Adrenal gland (tissue), 12 donors: ENCODE data around the gene C6orf52. TPM values are rescaled to one million over a fixed set of nuclear protein-coding genes. Genes with fewer than 3 reads are reported as not detected.

Source experiments
- DNase-seq, 7 donors: peaks; one replicate each; pipeline ENCODE4 v3.0.0-alpha.2; 2019 to 2020
- H3K27ac ChIP-seq, 5 donors: fragments of 200-600 bp; sonication (generic) in 4 of 5; 1 replicate in 3 of 5; 2 replicates in 2 of 5; pipeline versions ENCODE4 v1.5.1 to v1.8.0; 2016 to 2020; ENCODE audit warnings: mild to moderate bottlenecking in 1 of 5
- H3K27me3 ChIP-seq: fragments of 200-600 bp; 2 replicates; pipeline ENCODE4 v1.8.0; 2021
- H3K36me3 ChIP-seq, 2 donors: fragments of 200-600 bp; replicated peaks in 1 of 2; 1 replicate in 1 of 2; 2 replicates in 1 of 2; pipeline versions ENCODE4 v1.5.1 to v1.8.0; 2018 to 2022
- H3K4me1 ChIP-seq, 2 donors: fragments of 200-600 bp; replicated peaks in 1 of 2; 1 replicate in 1 of 2; 2 replicates in 1 of 2; pipeline versions ENCODE4 v1.5.1 to v1.8.0; 2018 to 2021
- H3K4me3 ChIP-seq, 4 donors: fragments of 200-600 bp; sonication (generic) in 3 of 4; one replicate each; pipeline ENCODE4 v1.5.1; 2016 to 2018
- H3K9me3 ChIP-seq, 3 donors: fragments of 200-600 bp; sonication (generic) in 1 of 3; replicated peaks in 1 of 3; 1 replicate in 2 of 3; 2 replicates in 1 of 3; pipeline versions ENCODE4 v1.5.1 to v1.8.0; 2016 to 2021
- POLR2A ChIP-seq, 2 donors: fragments of 450-650 bp; IDR thresholded peaks; one replicate each; pipeline ENCODE4 v1.6.1; 2017; ENCODE audit warnings: antibody characterized with exemption in 2 of 2, mild to moderate bottlenecking in 2 of 2, moderate library complexity in 1 of 2
- WGBS, 4 donors: extraction: QIAGEN DNeasy Blood & Tissue Kit in 2 of 4; methylation state at CpG; one replicate each; pipeline versions ENCODE4 v1.1.5 to v1.1.7; 2013 to 2017; 5-methylcytosine and 5-hydroxymethylcytosine counted together
- intact Hi-C, 2 donors: fragments of 100-400 bp; cut with DNase I; formaldehyde crosslinking; loops; one replicate each; pipeline versions ENCODE4 v1.14.1 to v1.15.0; 2022 to 2023
- polyA plus RNA-seq, 3 donors: library from polyadenylated mRNA; stranded (reverse); fragments of 200-250 nt in 2 of 3; fragments of 350-450 nt in 1 of 3; fragmentation: Illumina TruSeq in 1 of 3; extraction: RNeasy Lipid Tissue Mini Kit (QIAGEN cat#74804) in 1 of 3; gene quantifications; one replicate each; pipeline ENCODE4 v1.2.3, GENCODE V29; 2013 to 2014
- total RNA-seq, 9 donors: library from RNA; depleted of rRNA in 4 of 9; stranded (reverse); fragments of >200 nt in 4 of 9; fragments of 120-200 nt in 1 of 9; fragmentation: NEBNext Ultra II Directional in 1 of 9; extraction: Animal tissue kit (Norgen Biotek cat#: 25700) in 1 of 9; gene quantifications; one replicate each; pipeline versions ENCODE4 v1.1.0 to v1.2.4, GENCODE V29; 2013 to 2023
- TF ChIP-seq, protein P1 (sequence below), 6 experiments: fragments of 450-650 bp in 4 of 6; fragments of 200-600 bp in 2 of 6; sonication (generic) in 1 of 6; IDR thresholded peaks; 1 replicate in 5 of 6; 2 replicates in 1 of 6; pipeline versions ENCODE4 v1.5.1 to v1.8.0; 2016 to 2021; ENCODE audit warnings: antibody characterized with exemption in 6 of 6, mild to moderate bottlenecking in 2 of 6, moderate library complexity in 1 of 6
- donor health status: healthy with polysubstance abuse.
- donor health status: Bipolar disorder and iron deficiency.
- donor health status: DM: yes; HTN: yes; CAD: no.
- donor health status: DM: no; HTN: no; CAD: no.
- donor health status: DM: no; HTN: no; CAD: no.
- donor health status: DM: yes; HTN: yes; CAD: no.

The C6orf52 gene
- total and polyA plus RNA-seq, 12 donors = 0.96 to 5.5 (median 2.8) TPM; not detected in 3

- no peak overlapping the region for H3K4me3 ChIP-seq
- no peaks in the 10 kb centered on the region for H3K9me3 ChIP-seq
- H3K4me1 ChIP-seq = no peaks in the 10 kb centered on the region
- no peak overlapping the region for H3K27ac ChIP-seq
- DNase-seq = no peak
- no peaks in the 10 kb centered on the region for H3K36me3 ChIP-seq
- no peaks in the 10 kb centered on the region for H3K27me3 ChIP-seq
- TF ChIP-seq POLR2A (IDR thresholded peaks at IDR 0.05) = no peak
- TF ChIP-seq, protein P1, sequence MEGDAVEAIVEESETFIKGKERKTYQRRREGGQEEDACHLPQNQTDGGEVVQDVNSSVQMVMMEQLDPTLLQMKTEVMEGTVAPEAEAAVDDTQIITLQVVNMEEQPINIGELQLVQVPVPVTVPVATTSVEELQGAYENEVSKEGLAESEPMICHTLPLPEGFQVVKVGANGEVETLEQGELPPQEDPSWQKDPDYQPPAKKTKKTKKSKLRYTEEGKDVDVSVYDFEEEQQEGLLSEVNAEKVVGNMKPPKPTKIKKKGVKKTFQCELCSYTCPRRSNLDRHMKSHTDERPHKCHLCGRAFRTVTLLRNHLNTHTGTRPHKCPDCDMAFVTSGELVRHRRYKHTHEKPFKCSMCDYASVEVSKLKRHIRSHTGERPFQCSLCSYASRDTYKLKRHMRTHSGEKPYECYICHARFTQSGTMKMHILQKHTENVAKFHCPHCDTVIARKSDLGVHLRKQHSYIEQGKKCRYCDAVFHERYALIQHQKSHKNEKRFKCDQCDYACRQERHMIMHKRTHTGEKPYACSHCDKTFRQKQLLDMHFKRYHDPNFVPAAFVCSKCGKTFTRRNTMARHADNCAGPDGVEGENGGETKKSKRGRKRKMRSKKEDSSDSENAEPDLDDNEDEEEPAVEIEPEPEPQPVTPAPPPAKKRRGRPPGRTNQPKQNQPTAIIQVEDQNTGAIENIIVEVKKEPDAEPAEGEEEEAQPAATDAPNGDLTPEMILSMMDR (IDR thresholded peaks at IDR 0.05) = no peak
- intact Hi-C loops = no loop called here
These were observed 11.9 kb downstream of the C6orf52 start for GRCh38 chr6:10682355-10682988.

DNA sequence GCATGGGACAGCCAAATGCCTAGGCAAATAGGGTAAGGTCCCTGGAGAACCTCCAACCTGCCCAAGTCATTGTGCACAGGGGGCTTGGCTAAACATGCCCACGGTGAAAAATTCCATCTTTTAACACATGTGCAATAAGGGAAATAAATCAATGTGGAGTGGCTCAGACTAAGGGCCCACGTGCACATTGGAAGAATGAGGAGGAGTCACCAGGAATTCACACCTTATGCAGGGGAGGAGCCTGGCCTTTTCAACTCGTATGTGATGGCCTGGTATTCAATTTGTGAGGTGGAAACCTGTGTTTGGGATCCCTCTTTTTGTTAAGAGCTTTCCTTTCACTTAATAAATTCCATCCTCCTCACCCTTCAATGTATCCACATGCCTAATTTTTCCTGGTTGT lies 12.6 kb downstream of the C6orf52 start:
- 52 to 61% (median 58%) methylated on average over 3 of the region's 3 CpGs for WGBS, 4 donors
- Histone ChIP-seq H3K27ac (no peak overlapping the region), H3K27me3 (no peaks in the 10 kb centered on the region), H3K9me3 (no peaks in the 10 kb centered on the region), H3K4me3 (no peak overlapping the region), H3K36me3 (no peaks in the 10 kb centered on the region), H3K4me1 (no peaks in the 10 kb centered on the region)
- DNase-seq = no peak
- intact Hi-C loops = no loop called here
- no peak for TF ChIP-seq POLR2A (IDR thresholded peaks at IDR 0.05)
- TF ChIP-seq, protein P1 (IDR thresholded peaks at IDR 0.05) = no peak

DNA sequence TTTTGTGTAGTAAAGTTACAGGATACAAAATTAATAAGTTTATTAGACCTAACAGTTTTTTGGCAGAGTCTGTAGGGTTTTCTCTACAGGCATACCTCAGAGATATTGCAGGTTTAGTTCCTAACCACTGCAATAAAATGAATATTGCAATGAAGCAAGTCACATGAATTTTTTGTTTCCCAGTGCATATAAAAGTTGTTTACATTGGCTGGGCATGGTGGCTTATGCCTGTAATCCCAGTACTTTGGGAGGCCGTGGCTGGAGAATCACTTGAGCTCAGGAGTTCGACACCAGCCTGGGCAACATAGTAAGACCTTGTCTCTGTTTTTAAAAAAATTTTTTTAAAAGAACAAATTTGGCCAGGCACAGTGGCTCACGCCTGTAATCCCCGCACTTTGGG lies 16.0 kb downstream of the C6orf52 start:
- Histone ChIP-seq H3K36me3 (no peaks in the 10 kb centered on the region), H3K27me3 (no peaks in the 10 kb centered on the region), H3K4me1 (no peaks in the 10 kb centered on the region), H3K9me3 (no peaks in the 10 kb centered on the region), H3K27ac (no peak overlapping the region), H3K4me3 (no peak overlapping the region)
- DNase-seq = no peak
- TF ChIP-seq, protein P1 (IDR thresholded peaks at IDR 0.05) = no peak
- no peak for TF ChIP-seq POLR2A (IDR thresholded peaks at IDR 0.05)
- intact Hi-C loops = no loop called here
- 85 to 90% (median 87%) methylated on average over 4 of the region's 4 CpGs for WGBS, 4 donors

- H3K27ac ChIP-seq = no peak overlapping the region
- H3K27me3 ChIP-seq = no peaks in the 10 kb centered on the region
- 90 to 97% (median 92%) methylated on average over 7 of the region's 7 CpGs for WGBS, 4 donors
- H3K36me3 ChIP-seq = no peaks in the 10 kb centered on the region
- H3K9me3 ChIP-seq = no peaks in the 10 kb centered on the region
- no peaks in the 10 kb centered on the region for H3K4me1 ChIP-seq
- TF ChIP-seq, protein P1 (IDR thresholded peaks at IDR 0.05) = no peak
- no peak for TF ChIP-seq POLR2A (IDR thresholded peaks at IDR 0.05)
- DNase-seq = no peak
- intact Hi-C loops = no loop called here
- no peak overlapping the region for H3K4me3 ChIP-seq
These were observed 18.0 kb downstream of the C6orf52 start for GRCh38 chr6:10676403-10676802.
